GM18858 (cell line): ENCODE measurements around the gene NCK2.
"Not testable (repeated sequence)": the region's sequence is repeated elsewhere in the genome, so short reads cannot be mapped to it uniquely, and the experiment has no call there.

Experiments
- ATAC-seq: cut with Tn5 transposase; IDR thresholded peaks from one replicate; pipeline ENCODE4 v1.9.1; 2021; ENCODE audit not compliant: unreplicated experiment

NCK2 gene

GRCh38 chr2:105754011-105754410, 9.3 kb downstream of the NCK2 start:
- ATAC-seq, result no peak

GRCh38 chr2:105754994-105755393, 10.3 kb downstream of the NCK2 start:
- no peak for ATAC-seq

- ATAC-seq, result no peak
These were observed 11.2 kb downstream of the NCK2 start for GRCh38 chr2:105755895-105756294.

GRCh38 chr2:105756435-105756834, 11.7 kb downstream of the NCK2 start:
- no peak for ATAC-seq

- not testable (repeated sequence) for ATAC-seq
These were observed 12.2 kb downstream of the NCK2 start for GRCh38 chr2:105756865-105757264.

GRCh38 chr2:105757433-105757832, 12.7 kb downstream of the NCK2 start:
- no peak for ATAC-seq

- ATAC-seq, result no peak
These were observed 15.5 kb downstream of the NCK2 start for GRCh38 chr2:105760191-105760590.

- no peak for ATAC-seq
These were observed 16.1 kb downstream of the NCK2 start for GRCh38 chr2:105760639-105761337.

GRCh38 chr2:105761931-105762515, 17.3 kb downstream of the NCK2 start:
- ATAC-seq, result no peak

GRCh38 chr2:105763076-105763475, 18.4 kb downstream of the NCK2 start:
- ATAC-seq, result no peak

- ATAC-seq, result no peak
These were observed 19.3 kb downstream of the NCK2 start for GRCh38 chr2:105764059-105764458.

GRCh38 chr2:105765415-105766299, 20.9 kb downstream of the NCK2 start:
- ATAC-seq, result no peak

- no peak for ATAC-seq
These were observed 21.7 kb downstream of the NCK2 start for GRCh38 chr2:105766300-105766866.

- no peak for ATAC-seq
These were observed 23.5 kb downstream of the NCK2 start for GRCh38 chr2:105768176-105768575.

GRCh38 chr2:105768961-105769452, 24.3 kb downstream of the NCK2 start:
- ATAC-seq, result no peak

GRCh38 chr2:105769504-105769903, 24.8 kb downstream of the NCK2 start:
- ATAC-seq, result no peak

- ATAC-seq, result no peak
These were observed 25.4 kb downstream of the NCK2 start for GRCh38 chr2:105770149-105770548.

- not testable (repeated sequence) for ATAC-seq
These were observed 26.6 kb downstream of the NCK2 start for GRCh38 chr2:105771291-105771690.

GRCh38 chr2:105771836-105772235, 27.1 kb downstream of the NCK2 start:
- no peak for ATAC-seq

- no peak for ATAC-seq
These were observed 27.6 kb downstream of the NCK2 start for GRCh38 chr2:105772362-105772761.

- no peak for ATAC-seq
These were observed 28.9 kb downstream of the NCK2 start for GRCh38 chr2:105773568-105773967.
